Measurements from ENCODE around the gene TCF4.

Gene TCF4

GRCh38 chr18:55588111-55588869 lies at the start of gene TCF4:
TSS of gene TCF4 (minus strand) at chr18:55588192. CDS start at chr18:55587116, 1,076 bp downstream.
- peak; percentile 85 for DNase-seq

GRCh38 chr18:55637204-55637603 lies 49.2 kb upstream of the TCF4 start:
- DNase-seq, result no peak

GRCh38 chr18:55635439-55635838 lies 47.4 kb upstream of the TCF4 start:
- no peak for DNase-seq

GRCh38 chr18:55634545-55634944 lies 46.6 kb upstream of the TCF4 start:
- no peak for DNase-seq

GRCh38 chr18:55633032-55633431 lies 45.0 kb upstream of the TCF4 start:
- no peak for DNase-seq

GRCh38 chr18:55629133-55629532 lies 41.1 kb upstream of the TCF4 start:
- DNase-seq, result no peak

GRCh38 chr18:55627007-55627406 lies 39.0 kb upstream of the TCF4 start:
- DNase-seq, result no peak

GRCh38 chr18:55625901-55626300 lies 37.9 kb upstream of the TCF4 start:
- no peak for DNase-seq

GRCh38 chr18:55623626-55624025 lies 35.6 kb upstream of the TCF4 start:
- no peak for DNase-seq

- no peak for DNase-seq
Measured at GRCh38 chr18:55610506-55610905, 22.5 kb upstream of the TCF4 start.

- DNase-seq, result no peak
Measured at GRCh38 chr18:55609160-55609825, 21.3 kb upstream of the TCF4 start.

- no peak for DNase-seq
Measured at GRCh38 chr18:55608497-55608896, 20.5 kb upstream of the TCF4 start.

- no peak for DNase-seq
Measured at GRCh38 chr18:55607773-55608172, 19.8 kb upstream of the TCF4 start.

- DNase-seq, result no peak
Measured at GRCh38 chr18:55605733-55606338, 17.8 kb upstream of the TCF4 start.

GRCh38 chr18:55603775-55604174 lies 15.8 kb upstream of the TCF4 start:
- no peak for DNase-seq

- DNase-seq, result no peak
Measured at GRCh38 chr18:55593888-55594287, 5.9 kb upstream of the TCF4 start.

- DNase-seq, result no peak
Measured at GRCh38 chr18:55592572-55592971, 4.6 kb upstream of the TCF4 start.

- DNase-seq, result no peak
Measured at GRCh38 chr18:55592106-55592505, 4.1 kb upstream of the TCF4 start.

GRCh38 chr18:55589625-55590291 lies 1.8 kb upstream of the TCF4 start:
- peak; percentile 98 for DNase-seq

GRCh38 chr18:55588870-55589595 lies 1.0 kb upstream of the TCF4 start:
- no peak for DNase-seq

- peak; percentile 67 for DNase-seq
Measured at GRCh38 chr18:55587418-55588110, 428 bp downstream of the TCF4 start.

GRCh38 chr18:55585920-55586561 lies 2.0 kb downstream of the TCF4 start:
- peak; percentile 36 for DNase-seq

Measured in femur (tissue), 1 donor.